CD4-positive, alpha-beta T cell treated with Interferon gamma for 1 hour (primary cell): ENCODE measurements around the gene IFITM5.
"Not testable (repeated sequence)": the region's sequence is repeated elsewhere in the genome, so short reads cannot be mapped to it uniquely, and the experiment has no call there.

Source experiments
- DNase-seq: peaks from one replicate; pipeline ENCODE4 v3.0.0-alpha.2; 2020

The IFITM5 gene

DNA sequence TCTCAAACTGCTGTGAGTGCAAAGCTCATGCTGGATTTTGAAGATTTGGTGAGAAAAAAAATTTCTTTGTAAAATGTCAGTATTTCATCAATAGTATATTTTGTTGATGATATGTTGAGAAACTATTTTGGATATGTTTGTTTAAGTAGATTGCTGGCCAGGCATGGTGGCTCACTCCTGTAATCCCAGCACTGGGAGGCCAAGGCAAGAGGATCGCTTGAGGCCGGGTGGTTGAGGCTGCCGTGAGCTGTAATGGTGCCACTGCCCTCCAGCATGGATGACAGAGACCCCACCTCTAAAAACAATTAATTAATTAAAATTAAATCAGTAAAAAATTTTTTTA, 28.2 kb upstream of the IFITM5 start:
- no peak for DNase-seq

- peak; percentile 84 for DNase-seq
Observed at GRCh38 chr11:326842-327580, 27.7 kb upstream of the IFITM5 start.

DNA sequence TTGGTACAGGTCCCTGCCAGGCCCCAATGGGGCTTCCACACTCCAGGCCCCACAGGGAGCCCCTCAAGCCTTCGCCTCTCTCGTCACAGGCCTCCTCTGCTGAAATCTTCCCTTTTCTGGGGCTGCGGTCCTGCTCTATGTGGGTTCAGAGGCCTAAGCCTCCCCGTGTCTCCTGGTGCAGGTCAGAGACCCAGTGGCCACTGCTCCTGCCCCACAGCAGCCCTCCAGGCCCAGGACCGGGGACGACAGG, 27.2 kb upstream of the IFITM5 start:
- DNase-seq: no peak

DNA sequence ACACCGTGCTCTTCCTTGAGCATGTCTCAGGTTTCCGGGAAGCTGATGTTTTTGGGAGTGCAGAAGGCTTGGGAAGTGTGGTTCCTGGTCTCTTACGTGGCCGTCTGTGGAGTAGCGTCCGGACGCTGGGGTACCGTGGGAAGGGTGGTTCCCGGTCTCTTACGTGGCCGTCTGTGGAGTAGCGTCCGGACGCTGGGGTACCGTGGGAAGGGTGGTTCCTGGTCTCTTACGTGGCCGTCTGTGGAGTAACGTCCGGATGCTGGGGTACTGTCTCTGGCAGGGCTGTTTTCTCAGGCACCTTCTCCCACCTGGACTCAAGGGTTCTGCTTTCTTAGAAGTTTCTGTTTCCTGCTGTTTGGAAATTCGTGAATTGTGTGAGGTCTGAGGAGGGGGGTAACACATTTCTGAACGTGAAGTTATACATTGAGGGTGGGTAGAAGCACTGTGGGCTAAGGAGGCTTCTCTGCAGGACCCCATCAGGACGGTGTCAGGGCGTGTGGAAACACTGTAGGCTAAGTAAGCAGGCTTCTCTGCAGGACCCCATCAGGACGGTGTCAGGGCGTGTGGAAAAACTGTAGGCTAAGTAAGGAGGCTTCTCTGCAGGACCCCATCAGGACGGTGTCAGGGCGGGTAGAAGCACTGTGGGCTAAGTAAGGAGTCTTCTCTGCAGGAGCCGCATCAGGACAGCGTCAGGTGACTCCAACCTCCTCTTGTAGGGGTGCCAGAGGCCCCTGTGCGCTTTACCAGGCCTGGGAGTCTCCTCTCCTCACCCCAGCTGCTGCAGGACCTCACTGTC, 26.7 kb upstream of the IFITM5 start:
- no peak for DNase-seq

DNA sequence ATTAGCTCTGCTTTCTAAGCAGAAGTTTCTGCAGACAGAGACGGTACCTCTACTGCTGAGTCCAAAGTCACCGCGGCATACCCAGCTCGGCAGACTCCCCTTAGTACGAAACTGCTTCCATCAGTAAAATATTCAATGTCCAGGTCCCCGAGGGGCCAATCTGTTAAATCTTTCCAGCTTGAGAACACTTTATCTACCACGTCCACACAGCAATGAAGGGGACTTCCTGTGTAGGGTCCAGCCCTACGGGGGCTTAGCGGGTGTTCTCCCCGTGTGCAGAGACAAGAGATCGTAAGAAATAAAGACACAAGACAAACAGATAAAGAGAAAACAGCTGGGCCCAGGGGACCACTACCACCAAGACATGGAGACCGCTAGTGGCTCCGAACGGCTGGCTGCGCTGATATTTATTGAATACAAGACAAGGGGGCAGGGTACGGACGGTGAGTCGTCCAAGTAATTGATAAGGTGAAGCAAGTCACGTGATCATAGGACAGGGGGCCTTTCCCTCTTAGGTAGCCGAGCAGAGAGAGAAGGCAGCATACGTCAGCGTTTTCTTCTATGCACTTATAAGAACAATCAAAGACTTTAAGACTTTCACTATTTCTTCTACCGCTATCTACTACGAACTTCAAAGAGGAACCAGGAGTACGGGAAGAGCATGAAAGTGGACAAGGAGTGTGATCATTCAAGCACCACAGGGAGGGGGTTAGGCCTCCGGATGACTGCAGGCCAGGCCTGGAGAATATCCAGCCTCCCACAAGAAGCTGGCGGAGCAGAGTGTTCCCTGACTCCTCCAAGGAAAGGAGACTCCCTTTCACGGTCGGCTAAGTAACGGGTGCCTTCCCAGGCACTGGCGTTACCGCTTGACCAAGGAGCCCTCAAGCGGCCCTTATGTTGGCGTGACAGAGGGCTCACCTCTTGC, 25.5 kb upstream of the IFITM5 start:
- not testable (repeated sequence) for DNase-seq

GRCh38 chr11:324156-324555, 24.8 kb upstream of the IFITM5 start:
- no peak for DNase-seq

DNA sequence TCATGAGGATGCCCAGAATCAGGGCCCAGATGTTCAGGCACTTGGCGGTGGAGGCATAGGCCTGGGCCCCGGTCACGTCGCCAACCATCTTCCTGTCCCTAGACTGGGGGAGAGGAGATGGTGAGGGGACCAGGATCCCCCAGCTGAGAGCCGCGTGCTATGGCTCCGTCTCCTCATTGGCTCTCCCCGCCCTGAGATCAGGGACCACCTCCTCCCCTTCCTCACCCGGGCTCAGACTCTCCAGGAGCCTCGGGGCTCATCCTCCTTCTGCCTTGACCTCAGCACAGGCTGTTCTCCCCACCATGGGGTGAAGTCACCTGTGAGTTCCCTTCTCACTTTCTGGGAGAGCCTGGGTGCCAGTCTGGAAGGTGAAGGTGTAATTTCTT, 20.6 kb upstream of the IFITM5 start:
- not testable (repeated sequence) for DNase-seq

DNA sequence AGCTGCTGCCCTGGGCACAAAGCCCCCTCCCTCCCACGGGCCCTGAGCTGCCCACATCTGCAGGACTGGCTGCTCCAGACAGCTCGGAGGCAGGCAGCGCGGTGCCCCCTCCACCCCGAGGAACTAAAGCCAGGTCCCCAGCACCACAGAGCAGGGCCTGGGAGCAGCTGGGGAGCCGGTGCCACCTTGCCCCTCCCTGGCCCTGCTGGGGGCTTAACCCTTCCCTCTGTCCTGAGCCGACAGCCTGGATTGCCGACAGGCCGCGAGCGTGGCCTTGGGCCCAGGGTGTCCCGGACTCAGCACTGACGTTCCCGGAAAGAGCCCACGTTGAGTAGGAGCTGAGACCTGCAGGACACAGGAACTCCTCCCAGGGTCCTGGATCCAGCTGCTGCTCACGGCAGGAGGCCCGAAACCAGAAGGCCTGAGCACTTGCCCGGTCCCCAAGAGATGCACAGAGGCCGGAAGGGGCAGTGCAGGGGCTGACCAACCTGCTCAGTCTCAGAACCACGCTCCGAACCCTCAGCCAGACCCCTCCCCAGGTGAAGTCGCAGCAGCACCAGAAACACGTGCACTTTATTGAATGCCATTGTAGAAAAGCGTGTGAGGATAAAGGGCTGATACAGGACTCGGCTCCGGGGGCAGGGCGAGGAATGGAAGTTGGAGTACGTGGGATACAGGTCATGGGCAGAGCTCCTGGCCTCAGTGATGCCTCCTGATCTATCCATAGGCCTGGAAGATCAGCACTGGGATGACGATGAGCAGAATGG, 20.0 kb upstream of the IFITM5 start:
- DNase-seq: not testable (repeated sequence)

DNA sequence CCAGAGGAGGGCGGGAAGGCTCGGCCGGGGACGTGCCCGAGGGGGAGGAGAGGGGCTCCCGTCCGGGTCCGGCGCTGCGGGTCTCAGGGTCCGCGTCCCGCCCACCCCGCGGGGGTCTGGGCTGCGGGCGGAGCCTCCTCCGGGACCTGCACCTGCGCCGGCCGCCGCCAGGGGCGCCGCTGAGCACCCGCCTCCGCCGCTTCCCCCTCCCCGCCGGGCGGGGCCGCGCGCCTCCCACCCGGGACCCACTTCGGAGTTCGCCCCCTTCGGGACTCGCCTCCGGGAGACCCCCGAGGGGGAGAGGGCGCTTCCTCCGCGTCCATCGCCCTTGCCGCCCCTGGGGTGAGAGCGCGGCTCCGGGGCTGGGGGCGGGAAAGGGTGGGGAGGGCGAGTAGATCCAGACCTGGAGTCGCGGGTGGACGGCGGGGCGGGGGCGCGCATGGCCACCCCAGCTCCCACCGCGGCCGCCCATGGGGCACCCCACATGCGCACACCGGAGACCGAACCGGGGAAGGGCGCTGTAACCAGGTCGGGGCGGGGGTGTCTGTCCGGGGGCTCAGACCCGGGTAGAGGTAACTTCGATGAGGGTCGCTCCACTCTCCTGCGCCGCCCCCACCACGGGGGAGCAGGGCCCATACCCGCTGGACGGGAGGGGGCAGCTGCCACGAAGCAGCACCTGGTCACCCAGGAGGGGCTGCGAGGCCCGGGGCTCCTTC, 19.2 kb upstream of the IFITM5 start:
- not testable (repeated sequence) for DNase-seq

GRCh38 chr11:317668-318404, 18.5 kb upstream of the IFITM5 start:
- not testable (repeated sequence) for DNase-seq

DNA sequence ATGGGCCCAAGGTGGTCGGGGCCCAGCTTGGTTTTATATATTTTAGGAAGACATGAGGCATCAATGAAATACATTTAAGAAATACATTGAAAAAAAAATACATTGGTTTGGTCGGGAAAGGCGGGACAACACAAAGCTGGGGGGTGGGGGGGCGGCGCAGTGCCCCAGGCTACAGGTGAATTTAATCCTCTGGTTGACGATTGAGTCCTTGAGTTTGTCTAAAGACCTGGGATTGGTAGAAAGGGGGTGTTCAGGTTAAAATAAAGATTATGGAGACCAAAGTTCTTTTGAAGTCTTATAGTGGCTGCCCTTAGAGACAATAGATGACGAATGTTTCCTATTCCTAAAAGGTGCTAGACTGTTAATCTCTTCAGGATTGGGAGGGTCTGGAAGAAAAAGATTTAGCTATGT, 17.6 kb upstream of the IFITM5 start:
- no peak for DNase-seq

DNA sequence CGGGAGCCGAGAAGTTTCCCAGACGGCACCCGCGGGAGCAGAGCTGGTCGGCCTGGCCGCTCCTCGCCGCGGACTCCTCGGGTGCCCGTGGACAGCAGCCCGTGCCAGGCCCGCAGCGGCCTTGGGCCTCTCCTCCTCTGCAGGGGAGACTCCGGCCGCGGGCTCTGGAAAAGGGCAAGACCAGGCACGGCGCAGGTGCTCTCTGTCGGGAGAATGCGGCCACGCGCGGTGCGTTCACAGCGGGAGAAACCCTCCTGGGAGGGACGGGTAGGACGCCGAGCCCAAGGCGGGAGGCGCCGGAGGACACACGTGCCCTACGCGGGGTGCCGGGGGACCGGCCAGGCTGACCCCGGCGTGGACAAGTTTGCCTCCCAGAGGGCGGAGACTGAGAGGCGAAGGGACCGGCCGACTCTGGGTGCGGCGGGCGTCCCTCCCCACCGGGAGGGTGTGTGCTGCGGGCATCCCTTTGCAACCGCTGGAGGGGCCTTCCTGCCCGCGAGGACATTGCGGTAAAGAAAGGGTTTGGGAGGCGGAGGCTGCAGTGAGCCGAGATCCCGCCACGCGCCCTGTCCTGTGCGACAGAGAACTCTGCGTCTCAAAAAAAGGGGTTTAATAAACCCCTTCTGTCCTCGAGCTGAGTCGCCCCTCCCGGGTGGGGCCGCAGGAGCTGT, 16.8 kb upstream of the IFITM5 start:
- no peak for DNase-seq

GRCh38 chr11:315516-315994, 16.2 kb upstream of the IFITM5 start:
- no peak for DNase-seq

GRCh38 chr11:315051-315481, 15.7 kb upstream of the IFITM5 start:
- DNase-seq: no peak

DNA sequence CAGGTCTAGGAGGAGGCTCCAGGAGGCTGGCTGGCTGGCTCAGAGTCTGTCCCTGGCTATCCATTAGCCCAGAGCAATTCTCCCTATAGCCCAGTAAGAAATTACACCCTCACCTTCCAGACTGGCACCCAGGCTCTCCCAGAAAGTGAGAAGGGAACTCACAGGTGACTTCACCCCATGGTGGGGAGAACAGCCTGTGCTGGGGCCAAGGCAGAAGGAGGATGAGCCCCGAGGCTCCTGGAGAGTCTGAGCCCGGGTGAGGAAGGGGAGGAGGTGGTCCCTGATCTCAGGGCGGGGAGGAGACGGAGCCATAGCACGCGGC, 15.2 kb upstream of the IFITM5 start:
- not testable (repeated sequence) for DNase-seq

DNA sequence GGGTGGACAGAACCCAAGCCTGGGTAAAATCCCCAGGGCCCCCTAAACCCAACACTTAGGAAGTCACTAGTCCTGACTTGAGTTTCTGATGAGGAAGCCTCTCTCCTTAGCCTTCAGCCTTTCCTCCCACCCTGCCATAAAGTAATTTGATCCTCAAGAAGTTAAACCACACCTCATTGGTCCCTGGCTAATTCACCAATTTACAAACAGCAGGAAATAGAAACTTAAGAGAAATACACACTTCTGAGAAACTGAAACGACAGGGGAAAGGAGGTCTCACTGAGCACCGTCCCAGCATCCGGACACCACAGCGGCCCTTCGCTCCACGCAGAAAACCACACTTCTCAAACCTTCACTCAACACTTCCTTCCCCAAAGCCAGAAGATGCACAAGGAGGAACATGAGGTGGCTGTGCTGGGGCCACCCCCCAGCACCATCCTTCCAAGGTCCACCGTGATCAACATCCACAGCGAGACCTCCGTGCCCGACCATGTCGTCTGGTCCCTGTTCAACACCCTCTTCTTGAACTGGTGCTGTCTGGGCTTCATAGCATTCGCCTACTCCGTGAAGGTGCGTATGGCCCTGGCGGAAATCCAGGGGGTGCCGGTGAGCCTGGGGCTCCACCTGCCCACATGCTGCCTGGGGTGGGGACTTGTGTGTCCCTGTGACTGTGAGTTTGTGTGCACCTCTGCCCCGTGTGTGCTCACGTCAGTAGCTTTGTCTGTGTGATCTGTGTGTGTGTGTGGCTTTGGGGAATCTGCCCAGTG, 14.6 kb upstream of the IFITM5 start, which contains the start of gene IFITM1:
Gene IFITM1 (plus strand): TSS at position 254 of the 767 bp plus-strand sequence. CDS start 131 bp downstream, at position 385.
- peak; percentile 74 for DNase-seq

- no peak for DNase-seq
Observed at GRCh38 chr11:313304-313786, 14.0 kb upstream of the IFITM5 start.

- no peak for DNase-seq
Observed at GRCh38 chr11:312092-312816, 12.9 kb upstream of the IFITM5 start.
